IPS-NIHi7 (cell line): ENCODE data around the gene LTF.
"Not testable (repeated sequence)": the region's sequence is repeated elsewhere in the genome, so short reads cannot be mapped to it uniquely, and the experiment has no call there.

ENCODE experiments used
- DNase-seq: peaks from one replicate; pipeline ENCODE4 v3.0.0; 2012; ENCODE audit warnings: mixed read lengths; ENCODE audit errors: extremely low spot score

LTF gene

DNA sequence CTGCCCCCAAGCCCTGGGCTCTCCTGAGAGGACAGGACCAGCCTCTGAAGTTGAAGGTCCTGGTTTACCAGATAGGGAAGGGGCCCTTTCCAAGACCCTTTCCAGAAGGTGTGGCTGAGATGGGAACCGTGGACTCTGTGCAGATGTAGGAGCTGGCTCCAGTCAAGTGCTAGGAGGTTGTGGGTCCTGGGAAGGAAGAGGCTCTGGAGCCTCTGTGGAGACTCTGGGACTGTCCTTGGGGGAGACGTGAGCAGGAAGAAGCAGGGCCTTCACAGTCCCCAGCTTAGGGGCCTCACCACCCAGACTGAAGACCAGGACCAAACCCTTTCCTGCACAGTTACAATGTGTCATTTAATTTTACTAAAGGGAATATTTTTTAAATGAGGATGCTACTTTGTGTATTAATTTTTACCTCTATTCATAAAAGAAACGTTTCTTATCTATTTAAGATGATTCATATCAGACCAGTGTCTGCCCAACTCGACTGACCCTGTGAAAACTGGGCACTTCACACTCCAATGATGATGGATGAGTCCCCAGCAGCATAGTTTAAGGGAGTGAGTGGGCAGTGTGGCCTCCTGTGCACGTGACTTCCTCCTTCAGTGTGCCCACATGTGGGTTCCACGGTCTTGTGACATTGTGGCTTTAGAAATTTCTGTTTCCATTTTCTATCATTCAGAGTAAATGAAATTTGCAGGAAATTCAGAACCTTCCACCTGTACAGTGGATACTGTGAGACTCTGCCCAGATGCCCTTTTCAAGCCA is 68.8 kb downstream of the LTF start:
- DNase-seq, result no peak

DNA sequence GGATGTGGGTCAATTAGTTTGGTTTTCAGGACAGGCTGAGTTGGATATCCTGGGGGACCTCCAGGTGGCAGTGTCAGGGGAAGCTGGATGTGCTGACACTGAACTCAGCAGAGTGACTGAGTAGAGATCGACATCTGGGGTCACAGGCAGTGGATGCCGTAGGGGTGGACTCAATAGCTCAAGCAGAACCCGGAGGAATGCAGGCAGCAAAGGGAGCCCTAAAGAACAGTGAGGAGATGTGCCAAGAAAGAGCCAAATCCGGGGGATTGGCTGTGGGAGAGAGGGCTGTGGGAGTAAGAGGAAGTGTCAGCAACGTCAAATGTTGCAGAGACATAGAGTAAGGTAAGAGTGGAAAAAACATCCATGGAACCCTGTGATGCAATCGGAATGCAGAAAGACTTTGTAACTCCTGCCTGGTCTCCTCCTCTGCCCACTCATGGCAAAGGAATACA is 69.5 kb downstream of the LTF start:
- no peak for DNase-seq

DNA sequence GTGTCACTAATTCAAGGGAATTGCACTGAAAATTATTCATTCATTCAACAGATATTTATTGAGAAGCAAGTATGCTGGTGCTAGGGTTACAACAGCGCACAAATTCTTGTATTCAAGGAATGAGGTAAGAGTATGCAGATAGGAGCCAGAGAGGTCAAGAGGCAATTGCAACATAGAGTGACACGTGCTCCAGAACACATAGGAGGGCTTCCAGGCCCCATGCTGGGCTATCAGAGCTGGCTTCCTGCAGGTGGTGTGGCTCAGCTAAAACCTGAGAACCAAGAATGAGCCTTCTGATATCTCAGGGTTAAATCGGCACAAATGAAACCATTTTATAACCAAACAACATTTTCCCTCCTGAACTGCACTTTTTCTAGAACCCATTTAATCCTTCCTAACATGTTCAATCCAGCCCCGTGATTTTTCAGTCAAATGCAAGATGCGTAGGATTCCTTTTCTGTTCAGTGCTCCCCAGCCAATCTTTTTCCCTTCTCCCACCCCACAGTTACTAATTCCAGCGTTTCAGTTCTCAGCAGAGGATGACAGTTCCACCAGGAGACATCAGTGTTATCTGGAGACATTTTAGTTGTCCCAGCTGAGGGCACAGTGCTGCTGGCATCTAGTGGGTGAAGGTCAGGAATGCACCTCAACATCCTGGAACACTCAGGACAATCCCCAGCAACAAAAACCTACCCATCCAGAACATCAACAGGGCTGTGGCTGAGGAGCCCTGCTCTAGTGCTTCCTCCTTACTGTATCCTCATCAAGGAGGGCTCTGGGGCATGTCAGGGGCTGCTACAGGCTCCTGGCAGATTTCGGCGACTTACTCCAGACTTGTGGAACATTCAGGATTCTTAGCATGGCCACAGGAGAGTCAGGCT is 70.9 kb downstream of the LTF start:
- peak; percentile 55 for DNase-seq

DNA sequence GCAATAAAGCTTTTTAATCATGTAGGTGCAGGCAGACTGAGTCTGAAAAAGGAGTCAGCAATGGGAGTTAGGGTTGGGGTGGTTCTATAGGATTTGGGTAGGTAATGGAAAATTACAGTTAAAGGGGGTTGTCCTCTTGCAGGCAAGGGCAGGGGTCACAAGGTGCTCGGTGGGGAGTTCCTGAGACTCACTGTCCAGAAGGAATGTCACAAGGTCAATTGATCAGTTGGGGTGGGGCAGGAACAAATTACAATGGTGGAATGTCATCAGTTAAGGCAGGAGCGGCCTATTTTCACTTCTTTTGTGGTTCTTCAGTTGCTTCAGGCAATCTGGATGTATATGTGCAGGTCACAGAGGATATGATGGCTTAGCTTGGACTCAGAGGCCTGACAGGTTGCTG is 71.7 kb downstream of the LTF start:
- no peak for DNase-seq

DNA sequence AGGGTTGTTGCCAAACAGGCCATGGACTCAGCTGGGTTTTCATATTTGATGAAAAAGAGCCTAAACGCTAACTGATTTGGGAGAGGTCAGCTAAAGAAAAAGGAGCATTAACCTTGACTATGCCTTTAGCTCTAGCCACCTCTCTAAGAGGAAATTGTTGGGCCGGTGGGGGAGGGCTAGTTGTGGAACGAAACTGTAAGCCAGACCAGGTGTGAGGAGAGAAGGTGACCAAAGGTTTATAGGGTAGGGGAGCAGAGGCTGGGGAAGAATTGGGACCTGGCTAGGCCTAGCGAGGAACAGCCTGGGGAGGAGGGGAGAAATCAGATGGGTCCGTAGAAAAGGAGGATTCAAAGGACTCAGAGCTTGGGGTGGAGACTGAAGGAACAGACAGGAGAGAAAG is 73.2 kb downstream of the LTF start:
- not testable (repeated sequence) for DNase-seq

DNA sequence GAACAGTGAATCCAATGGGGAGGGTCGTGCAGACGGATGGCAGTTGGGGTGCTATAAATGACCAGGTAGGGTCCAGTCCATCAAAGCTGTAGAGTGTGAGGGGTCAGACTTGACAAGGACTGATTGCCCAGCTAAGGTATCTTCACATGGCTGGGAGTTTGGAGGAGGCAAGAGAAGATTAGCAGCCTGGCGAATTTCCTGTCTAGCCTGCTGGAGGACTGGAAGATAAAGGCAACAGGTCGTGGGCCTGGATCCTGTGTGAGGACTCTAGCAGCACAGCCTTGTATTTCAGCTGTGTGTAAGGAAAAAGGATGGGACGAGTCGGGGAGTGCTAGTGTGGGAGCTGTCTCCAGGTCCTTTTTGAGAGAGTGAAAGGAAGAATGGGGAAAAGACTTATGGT is 75.4 kb downstream of the LTF start:
- DNase-seq, result no peak

DNA sequence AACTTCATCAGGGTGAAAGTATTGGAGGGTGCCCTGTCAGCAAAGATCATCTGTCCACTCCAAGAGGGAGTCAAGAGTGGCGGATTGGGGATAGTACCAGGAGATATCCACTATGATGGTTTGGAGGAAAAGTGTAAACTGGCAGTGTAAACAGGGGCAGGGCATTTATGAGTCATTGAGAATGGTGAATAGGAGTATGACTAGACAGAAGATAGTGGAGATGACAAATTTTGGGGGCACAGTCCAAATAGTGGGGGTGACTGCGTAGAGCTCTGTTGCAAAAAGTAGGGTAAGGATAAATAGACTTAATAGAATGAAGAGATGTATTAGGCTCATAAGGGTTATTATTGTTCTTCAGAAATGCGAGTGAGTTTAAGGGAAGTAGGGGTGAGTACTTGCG is 75.9 kb downstream of the LTF start:
- not testable (repeated sequence) for DNase-seq

DNA sequence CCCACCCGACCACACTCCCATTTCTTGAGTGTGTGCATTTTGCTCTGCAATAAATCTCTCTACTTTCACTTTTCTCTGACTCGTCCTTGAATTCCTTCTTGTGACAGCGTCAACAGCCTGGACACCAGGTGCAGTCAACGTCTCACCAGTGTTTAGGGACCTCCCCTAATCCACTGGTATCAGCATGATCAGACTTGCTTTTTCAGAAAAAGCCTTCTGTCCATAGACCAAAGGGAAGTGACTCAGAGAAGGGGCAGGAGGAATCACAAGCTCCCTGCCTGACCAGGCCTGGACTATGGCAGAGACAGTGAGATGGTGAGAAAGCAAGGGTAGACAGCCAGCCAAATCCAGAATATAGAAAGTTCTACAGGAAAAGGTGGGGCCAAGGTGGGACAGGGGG is 78.5 kb downstream of the LTF start:
- no peak for DNase-seq
